HG03354 (cell line): ENCODE results near the gene PROX1.

Experiments
- ATAC-seq: cut with Tn5 transposase; IDR thresholded peaks from one replicate; pipeline ENCODE4 v1.9.1; 2021; ENCODE audit warnings: mild to moderate bottlenecking; ENCODE audit not compliant: unreplicated experiment, poor library complexity, severe bottlenecking

Gene PROX1

GRCh38 chr1:214017191-214017982 lies 29.6 kb downstream of the PROX1 start:
- no peak for ATAC-seq

- ATAC-seq = no peak
These were observed 30.9 kb downstream of the PROX1 start for GRCh38 chr1:214018386-214019268.

- no peak for ATAC-seq
These were observed 31.7 kb downstream of the PROX1 start for GRCh38 chr1:214019499-214019898.

GRCh38 chr1:214021321-214021720 lies 33.5 kb downstream of the PROX1 start:
- ATAC-seq = no peak

- ATAC-seq = no peak
These were observed 34.5 kb downstream of the PROX1 start for GRCh38 chr1:214022229-214022791.

- no peak for ATAC-seq
These were observed 35.1 kb downstream of the PROX1 start for GRCh38 chr1:214022810-214023425.

- ATAC-seq = no peak
These were observed 39.2 kb downstream of the PROX1 start for GRCh38 chr1:214026985-214027384.

GRCh38 chr1:214027498-214027897 lies 39.7 kb downstream of the PROX1 start:
- ATAC-seq = no peak

- ATAC-seq = no peak
These were observed 40.3 kb downstream of the PROX1 start for GRCh38 chr1:214028095-214028494.

GRCh38 chr1:214028649-214029406 lies 41.1 kb downstream of the PROX1 start:
- ATAC-seq = no peak

- no peak for ATAC-seq
These were observed 42.0 kb downstream of the PROX1 start for GRCh38 chr1:214029796-214030195.

- ATAC-seq = no peak
These were observed 43.5 kb downstream of the PROX1 start for GRCh38 chr1:214031267-214031650.

GRCh38 chr1:214037468-214037867 lies 49.7 kb downstream of the PROX1 start:
- no peak for ATAC-seq

- no peak for ATAC-seq
These were observed 51.7 kb downstream of the PROX1 start for GRCh38 chr1:214039394-214040018.

- ATAC-seq = no peak
These were observed 55.4 kb downstream of the PROX1 start for GRCh38 chr1:214043167-214043566.

GRCh38 chr1:214044438-214045214 lies 56.9 kb downstream of the PROX1 start:
- ATAC-seq = no peak

GRCh38 chr1:214050513-214051401 lies 63.0 kb downstream of the PROX1 start:
- ATAC-seq = no peak
